Myocyte (in vitro differentiated cells): Measurements from ENCODE around the gene C1orf21. TPM values are rescaled to one million over a fixed set of nuclear protein-coding genes. Genes with fewer than 3 reads are reported as not detected.

Experiments used
- DNase-seq: peaks from one replicate; pipeline ENCODE4 v3.0.0-alpha.2; 2012; ENCODE audit warnings: low read depth
- total RNA-seq: library from RNA; depleted of rRNA; stranded (reverse); fragments of >200 nt; gene quantifications from 2 replicates; pipeline ENCODE4 v1.2.3, GENCODE V29; 2014

Gene C1orf21
- total RNA-seq, 1 donor from 2014 or later: 42.7 TPM

GRCh38 chr1:184648856-184649201, 262.0 kb downstream of the C1orf21 start:
- no peak for DNase-seq

- peak; percentile 68 for DNase-seq
These were observed 262.6 kb downstream of the C1orf21 start for GRCh38 chr1:184649451-184649888.

- no peak for DNase-seq
These were observed 263.5 kb downstream of the C1orf21 start for GRCh38 chr1:184650177-184650866.

- no peak for DNase-seq
These were observed 268.4 kb downstream of the C1orf21 start for GRCh38 chr1:184655185-184655584.

- DNase-seq: no peak
These were observed 269.4 kb downstream of the C1orf21 start for GRCh38 chr1:184656221-184656620.

GRCh38 chr1:184658055-184658454, 271.2 kb downstream of the C1orf21 start:
- DNase-seq: no peak

- no peak for DNase-seq
These were observed 273.8 kb downstream of the C1orf21 start for GRCh38 chr1:184660462-184661191.

GRCh38 chr1:184661801-184662200, 275.0 kb downstream of the C1orf21 start:
- DNase-seq: no peak

GRCh38 chr1:184664042-184664660, 277.3 kb downstream of the C1orf21 start:
- peak; percentile 73 for DNase-seq

GRCh38 chr1:184664661-184665060, 277.8 kb downstream of the C1orf21 start:
- no peak for DNase-seq

- no peak for DNase-seq
These were observed 278.5 kb downstream of the C1orf21 start for GRCh38 chr1:184665360-184665759.

- no peak for DNase-seq
These were observed 282.6 kb downstream of the C1orf21 start for GRCh38 chr1:184669391-184669790.

GRCh38 chr1:184672013-184672726, 285.3 kb downstream of the C1orf21 start:
- no peak for DNase-seq

GRCh38 chr1:184673305-184673704, 286.5 kb downstream of the C1orf21 start:
- no peak for DNase-seq

- DNase-seq: no peak
These were observed 290.5 kb downstream of the C1orf21 start for GRCh38 chr1:184677344-184677743.
